Common myeloid progenitor, CD34-positive (primary cell): Measurements from ENCODE around the gene C2orf42.
"Not testable (repeated sequence)": the region's sequence is repeated elsewhere in the genome, so short reads cannot be mapped to it uniquely, and the experiment has no call there.

Source experiments
- CTCF ChIA-PET: fragments of 350-600 bp; sonication (Branson Sonifier 250); formaldehyde crosslinking; loops from one replicate; lab custom pipeline; 2021; ENCODE audit warnings: antibody characterized with exemption; lab: Charles Lee
- POLR2A ChIA-PET: fragments of 350-600 bp; sonication (Branson Sonifier 250); formaldehyde crosslinking; loops from one replicate; lab custom pipeline; 2021; ENCODE audit warnings: antibody characterized with exemption; lab: Charles Lee
- DNase-seq, 3 donors: peaks; one replicate each; pipeline versions ENCODE4 v3.0.0 to v3.0.0-alpha.2; 2013
- H3K27ac ChIP-seq, 2 experiments: 1 replicate in 1 of 2; 2 replicates in 1 of 2; pipeline ENCODE4 v1.7.0; 2013; ENCODE audit warnings: inconsistent platforms in 2 of 2, low read length in 2 of 2, mild to moderate bottlenecking in 2 of 2, low read depth in 1 of 2, moderate library complexity in 1 of 2; ENCODE audit not compliant: severe bottlenecking in 2 of 2, insufficient read depth in 1 of 2, poor library complexity in 1 of 2
- H3K27me3 ChIP-seq, 5 experiments: replicated peaks in 2 of 5; 1 replicate in 3 of 5; 2 replicates in 2 of 5; pipeline versions ENCODE4 v1.6.1 to v1.7.0; 2013; ENCODE audit warnings: low read length in 4 of 5, mild to moderate bottlenecking in 2 of 5, moderate library complexity in 2 of 5, inconsistent platforms in 1 of 5; ENCODE audit not compliant: insufficient read depth in 5 of 5, control insufficient read depth in 4 of 5
- H3K36me3 ChIP-seq, 4 experiments: 1 replicate in 2 of 4; 2 replicates in 2 of 4; pipeline versions ENCODE4 v1.6.1 to v1.7.0; 2013; ENCODE audit warnings: low read length in 3 of 4, control low read depth in 1 of 4, mild to moderate bottlenecking in 1 of 4; ENCODE audit not compliant: control insufficient read depth in 4 of 4, insufficient read depth in 4 of 4
- H3K4me1 ChIP-seq, 4 experiments: 1 replicate in 3 of 4; 2 replicates in 1 of 4; pipeline versions ENCODE4 v1.6.1 to v1.7.1; 2013; ENCODE audit warnings: low read length in 3 of 4, mild to moderate bottlenecking in 3 of 4, control low read depth in 1 of 4, inconsistent platforms in 1 of 4, moderate library complexity in 1 of 4; ENCODE audit not compliant: control insufficient read depth in 4 of 4, insufficient read depth in 4 of 4; ENCODE audit errors: control extremely low read depth in 1 of 4
- H3K4me3 ChIP-seq, 7 experiments: 1 replicate in 4 of 7; 2 replicates in 3 of 7; pipeline versions ENCODE4 v1.5.1 to v1.7.0; 2013; ENCODE audit warnings: mild to moderate bottlenecking in 7 of 7, low read length in 6 of 7, moderate library complexity in 6 of 7, inconsistent platforms in 2 of 7, low read depth in 2 of 7, control low read depth in 1 of 7; ENCODE audit not compliant: insufficient read depth in 4 of 7, control insufficient read depth in 1 of 7; ENCODE audit errors: extremely low read depth in 1 of 7
- H3K9me3 ChIP-seq, 5 experiments: 1 replicate in 4 of 5; 2 replicates in 1 of 5; pipeline versions ENCODE4 v1.6.1 to v1.7.1; 2013; ENCODE audit warnings: low read length in 4 of 5, mild to moderate bottlenecking in 2 of 5, inconsistent platforms in 1 of 5, low read depth in 1 of 5, moderate library complexity in 1 of 5; ENCODE audit not compliant: control insufficient read depth in 4 of 5, insufficient read depth in 2 of 5; ENCODE audit errors: control extremely low read depth in 1 of 5
- WGBS: methylation state at CpG from one replicate; pipeline ENCODE4 v1.1.5; 2013; ENCODE audit not compliant: insufficient coverage; 5-methylcytosine and 5-hydroxymethylcytosine counted together

Gene C2orf42

DNA sequence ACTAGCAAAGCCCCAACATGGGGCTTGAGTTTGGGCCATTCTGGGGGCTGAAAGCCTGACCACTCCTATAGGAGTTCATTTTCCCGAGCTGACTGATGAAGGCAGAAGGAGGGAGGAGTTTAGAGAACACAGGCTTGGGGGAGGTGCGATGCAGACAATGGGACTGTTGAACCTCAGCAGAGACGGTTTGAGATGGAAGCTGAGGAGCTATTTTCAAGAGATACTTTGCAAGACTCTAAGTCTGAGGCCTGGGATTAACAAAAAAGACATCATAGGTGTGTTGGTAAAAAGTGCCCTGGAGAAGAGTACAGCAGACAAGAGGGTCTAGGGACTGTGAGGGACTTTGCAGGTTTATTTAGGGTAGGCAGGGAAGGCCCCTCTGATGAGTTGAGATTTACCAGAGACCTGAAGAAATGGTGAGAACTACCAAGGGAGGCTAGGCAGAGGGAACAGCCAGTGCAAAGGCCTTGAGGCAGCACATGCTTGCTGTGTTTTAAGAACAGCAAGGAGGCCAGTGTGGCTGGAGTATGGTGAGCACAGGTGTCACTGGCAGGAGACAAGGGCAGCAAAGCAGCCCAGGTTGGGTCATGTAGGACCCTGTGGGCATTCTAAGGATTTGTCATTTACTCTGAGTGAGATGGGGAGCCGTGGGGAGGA, 71.9 kb downstream of the C2orf42 start:
- Histone ChIP-seq H3K9me3 (no peaks in the 10 kb centered on the region), H3K4me1 (peaks cover 20 to 65% (median 28%) of the 10 kb centered on the region in 4 experiments), H3K4me3 (no peak overlapping the region), H3K27me3 (no peaks in the 10 kb centered on the region), H3K27ac (no peak overlapping the region), H3K36me3 (no peaks in the 10 kb centered on the region)
- no peak for DNase-seq
- CTCF ChIA-PET, result interaction anchor here (1.4 kb wide), 1 partner anchor 13 kb away, joined by 3 read pairs; no protein-coding TSS in a partner anchor
- POLR2A ChIA-PET, result interaction anchor here (0.9 kb wide), 1 partner anchor 24 kb away, joined by 3 read pairs; no protein-coding TSS in a partner anchor
- WGBS, result 50% methylated on average over 3 of the region's 4 CpGs

DNA sequence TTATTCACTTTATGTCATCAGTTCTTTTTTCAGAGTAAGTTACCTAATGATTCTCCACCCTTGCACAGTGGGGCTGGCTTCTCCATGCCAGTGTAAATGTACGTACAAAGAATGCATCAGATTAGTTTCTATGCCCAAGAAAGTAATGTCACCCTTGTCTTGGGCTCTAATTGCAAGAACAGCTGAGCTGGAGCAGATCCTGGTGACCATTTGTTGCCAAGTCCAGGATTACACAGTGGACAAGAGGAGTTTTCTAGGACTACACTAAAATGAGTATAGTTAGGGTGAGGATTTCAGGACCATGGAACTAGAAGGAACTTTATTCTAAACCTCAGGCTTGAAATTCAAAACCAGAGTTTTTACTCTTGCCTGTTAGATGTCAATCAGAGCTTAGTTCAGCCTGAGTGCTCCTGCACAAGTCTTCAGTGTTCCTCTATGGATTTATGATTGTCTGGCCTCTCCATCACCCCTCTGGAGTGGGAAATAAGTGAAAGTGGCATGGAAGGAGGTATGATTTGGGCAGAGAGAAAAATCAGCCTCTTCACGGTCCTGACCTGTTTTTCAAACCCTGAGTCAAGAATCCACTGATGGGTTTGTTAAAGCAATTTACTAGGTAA, 73.8 kb downstream of the C2orf42 start:
- H3K27ac ChIP-seq, result no peak overlapping the region
- H3K4me1 ChIP-seq, result peaks cover 13 to 52% (median 18%) of the 10 kb centered on the region in 4 experiments
- POLR2A ChIA-PET, result interaction anchor here (0.6 kb wide), 1 partner anchor 18 kb away, joined by 4 read pairs; no protein-coding TSS in a partner anchor
- no peaks in the 10 kb centered on the region for H3K36me3 ChIP-seq
- DNase-seq, result no peak
- WGBS, result 100% methylated on average over 1 of the region's 2 CpGs
- CTCF ChIA-PET, result interaction anchor here (0.9 to 1.6 kb wide), 2 partner anchors 11 to 23 kb away, joined by 3 to 6 read pairs; no protein-coding TSS in a partner anchor
- no peaks in the 10 kb centered on the region for H3K27me3 ChIP-seq
- no peak overlapping the region for H3K4me3 ChIP-seq
- no peaks in the 10 kb centered on the region for H3K9me3 ChIP-seq

DNA sequence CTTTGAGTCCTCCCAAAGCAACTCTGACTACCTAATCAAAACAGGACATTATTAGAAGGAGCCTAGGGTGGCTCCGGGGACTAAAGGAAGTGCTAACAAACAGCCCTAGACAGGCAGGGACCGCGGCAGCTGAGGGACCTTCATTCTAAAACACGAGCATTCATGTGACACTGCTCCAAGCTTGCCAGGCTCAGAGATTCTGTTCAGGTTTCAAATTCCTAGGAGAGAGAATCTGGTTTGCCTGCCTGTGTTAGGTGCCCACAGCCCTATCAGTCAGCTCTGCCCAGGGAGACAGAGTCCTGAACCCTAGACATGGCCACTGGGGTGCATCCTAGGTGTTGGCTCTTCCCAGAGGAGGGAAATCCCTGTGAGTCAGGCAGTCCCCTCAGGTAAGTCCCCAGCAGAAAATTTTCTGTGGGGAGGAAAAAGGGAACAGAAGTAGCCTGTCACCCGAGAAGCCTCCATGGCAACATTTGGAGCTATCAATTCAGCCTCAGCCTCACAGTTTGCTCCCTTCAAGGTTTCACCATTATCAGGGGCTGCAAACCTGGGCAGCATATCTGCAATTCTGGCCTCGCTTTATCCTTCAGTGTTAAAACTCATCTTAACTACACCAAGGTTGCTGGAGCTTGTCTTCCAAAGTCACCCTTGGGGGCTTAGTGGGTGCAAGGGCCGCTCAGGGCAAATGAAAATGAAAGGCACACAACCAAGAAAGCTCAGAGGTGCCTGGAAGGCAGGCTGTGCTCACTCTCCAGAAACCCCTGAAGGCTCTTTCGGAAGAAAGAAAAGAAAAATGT, 75.0 kb downstream of the C2orf42 start:
- H3K9me3 ChIP-seq, result no peaks in the 10 kb centered on the region
- no peak for DNase-seq
- H3K27me3 ChIP-seq, result no peaks in the 10 kb centered on the region
- CTCF ChIA-PET, result interaction anchor here (0.7 to 1.9 kb wide), 5 partner anchors 9 to 25 kb away, joined by 3 to 11 read pairs (median 6); no protein-coding TSS in a partner anchor
- no peaks in the 10 kb centered on the region for H3K36me3 ChIP-seq
- peak overlapping the region in 3 of 7 experiments; percentile 4 to 50 (median 30) for H3K4me3 ChIP-seq
- WGBS, result 49% methylated on average over 8 of the region's 8 CpGs
- H3K4me1 ChIP-seq, result peaks cover 6 to 48% (median 10%) of the 10 kb centered on the region in 4 experiments
- peak overlapping the region in 1 of 2 experiments; percentile 21 for H3K27ac ChIP-seq
- POLR2A ChIA-PET, result interaction anchor here (0.5 to 1.3 kb wide), 4 partner anchors 9 to 60 kb away, joined by 3 to 12 read pairs (median 5); no protein-coding TSS in a partner anchor

DNA sequence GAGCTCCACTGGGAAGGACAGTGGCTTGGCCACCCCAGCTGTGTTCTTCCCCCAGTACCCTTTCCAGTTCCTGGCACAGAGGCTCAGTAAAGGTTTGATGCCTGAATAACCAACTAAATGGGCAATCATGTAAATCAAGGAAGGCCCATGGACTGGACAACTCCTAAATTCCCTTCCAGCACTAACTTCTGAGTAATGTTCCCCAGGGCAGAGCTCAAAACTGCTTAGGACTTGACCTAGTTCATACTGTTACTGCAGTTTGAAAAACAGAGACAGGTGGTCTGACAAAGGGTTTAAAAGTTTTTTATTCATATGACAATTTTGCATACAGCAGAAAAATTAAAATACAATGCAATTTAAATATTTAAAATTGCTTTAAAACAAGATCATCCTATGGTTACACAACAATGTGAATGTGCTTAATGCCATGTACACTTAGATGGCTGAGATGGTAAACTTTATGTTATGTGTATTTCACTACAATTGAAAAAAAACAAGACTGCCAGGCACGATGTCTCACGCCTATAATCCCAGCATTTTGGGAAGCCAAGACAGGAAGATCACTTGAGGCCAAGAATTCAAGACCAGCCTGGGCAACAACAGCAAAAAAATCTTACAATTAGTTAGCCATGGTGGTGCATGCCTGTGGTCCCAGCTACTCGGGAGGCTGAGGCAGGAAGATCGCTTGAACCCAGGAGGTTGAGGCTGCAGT, 77.3 kb downstream of the C2orf42 start:
- CTCF ChIA-PET, result interaction anchor here (0.7 to 2.4 kb wide), 5 partner anchors 8 to 26 kb away, joined by 3 to 10 read pairs (median 5); no protein-coding TSS in a partner anchor
- H3K27ac ChIP-seq, result no peak overlapping the region
- no peaks in the 10 kb centered on the region for H3K27me3 ChIP-seq
- DNase-seq, result no peak
- no peaks in the 10 kb centered on the region for H3K9me3 ChIP-seq
- 89% methylated on average over 3 of the region's 4 CpGs for WGBS
- no peaks in the 10 kb centered on the region for H3K36me3 ChIP-seq
- H3K4me1 ChIP-seq, result peaks cover 3 to 44% (median 9%) of the 10 kb centered on the region in 4 experiments
- POLR2A ChIA-PET, result interaction anchor here (0.6 kb wide), 1 partner anchor 139 kb away, joined by 4 read pairs; no protein-coding TSS in a partner anchor
- no peak overlapping the region for H3K4me3 ChIP-seq

DNA sequence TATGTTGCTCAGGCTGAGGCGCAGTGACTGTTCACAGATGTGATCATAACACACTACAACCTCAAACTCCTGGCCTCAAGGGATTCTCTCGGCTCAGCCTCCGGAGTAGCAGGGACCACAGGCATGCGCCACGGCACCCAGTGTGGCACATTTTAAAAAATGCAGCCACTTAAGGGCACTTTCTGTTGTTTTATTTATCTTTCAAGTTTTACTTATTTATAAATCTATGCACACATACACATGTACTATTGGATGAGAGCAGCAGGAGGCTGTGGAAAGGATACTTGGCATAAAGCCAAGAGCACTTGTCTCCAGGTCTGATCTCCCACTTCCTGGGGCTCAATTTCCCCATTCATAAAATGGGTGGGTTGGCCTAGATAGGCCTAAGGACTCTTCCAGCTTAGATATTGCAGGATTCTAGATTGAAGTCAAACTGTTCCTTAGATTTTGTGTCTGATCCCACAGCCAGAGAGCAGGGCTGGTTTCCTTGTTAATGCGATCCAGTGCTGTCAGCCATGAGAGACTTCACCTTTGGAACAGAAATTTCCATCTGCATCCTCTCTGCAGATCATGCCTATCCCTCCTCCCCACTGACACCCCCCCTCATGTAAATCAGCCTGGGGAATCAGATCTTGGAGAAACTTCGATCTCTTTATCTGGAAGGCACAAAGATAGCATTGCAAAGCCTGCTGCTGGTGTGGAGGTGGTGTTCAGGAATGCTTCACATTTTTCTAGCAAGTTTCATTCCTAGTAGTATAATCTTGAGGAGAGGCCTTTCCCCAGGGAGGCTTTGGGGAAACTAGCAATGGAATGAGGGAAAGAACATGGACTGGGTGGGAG, 78.8 kb downstream of the C2orf42 start:
- Histone ChIP-seq H3K36me3 (no peaks in the 10 kb centered on the region), H3K9me3 (no peaks in the 10 kb centered on the region), H3K4me3 (no peak overlapping the region), H3K27ac (no peak overlapping the region), H3K4me1 (peaks cover 3 to 48% (median 14%) of the 10 kb centered on the region in 4 experiments), H3K27me3 (no peaks in the 10 kb centered on the region)
- CTCF ChIA-PET, result interaction anchor here (1.2 to 2.1 kb wide), 2 partner anchors 13 to 21 kb away, joined by 3 to 6 read pairs; no protein-coding TSS in a partner anchor
- POLR2A ChIA-PET, result no interaction called here
- DNase-seq, result no peak
- WGBS, result 95% methylated on average over 3 of the region's 7 CpGs

DNA sequence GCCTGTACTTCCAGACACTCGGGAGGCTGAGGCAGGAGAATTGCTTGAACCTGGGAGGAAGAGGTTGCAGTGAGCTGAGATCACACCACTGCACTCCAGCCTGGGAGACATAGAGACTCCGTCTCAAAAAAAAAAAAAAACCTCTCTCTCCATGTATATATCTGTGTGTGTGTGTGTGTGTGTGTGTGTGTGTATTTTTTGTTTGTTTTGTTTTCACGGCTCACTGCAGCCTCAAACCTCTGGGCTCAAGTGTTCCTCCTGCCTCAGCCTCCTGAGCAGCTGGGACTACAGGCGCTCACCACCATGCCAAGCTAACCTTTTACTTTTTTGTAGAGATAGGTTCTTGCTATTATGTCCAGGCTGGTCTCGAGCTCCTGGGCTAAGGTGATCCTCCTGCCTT, 80.4 kb downstream of the C2orf42 start:
- POLR2A ChIA-PET, H3K4me3 ChIP-seq, DNase-seq, H3K36me3 ChIP-seq, H3K9me3 ChIP-seq, H3K27ac ChIP-seq, H3K27me3 ChIP-seq: not testable (repeated sequence)
- WGBS, result 100% methylated on average over 1 of the region's 5 CpGs
- CTCF ChIA-PET, result interaction anchor here (1.8 kb wide), 1 partner anchor 14 kb away, joined by 10 read pairs; no protein-coding TSS in a partner anchor
- H3K4me1 ChIP-seq, result peaks cover 0 to 37% (median 13%) of the 10 kb centered on the region in 4 experiments
